Psoas muscle (tissue), 8 donors: ENCODE measurements around the gene AP2B1. TPM values are rescaled to one million over a fixed set of nuclear protein-coding genes. Genes with fewer than 3 reads are reported as not detected.

Source experiments
- ATAC-seq, 4 donors: fragments of 200-7000 bp; cut with Tn5 transposase; one replicate each; pipeline ENCODE4 v1.9.1; 2020; ENCODE audit warnings: moderate library complexity in 3 of 4, mild to moderate bottlenecking in 2 of 4
- DNase-seq, 2 donors: peaks; one replicate each; pipeline ENCODE4 v3.0.0-alpha.2; 2020
- H3K27ac ChIP-seq: fragments of 200-600 bp; one replicate; pipeline ENCODE4 v1.8.0; 2022
- H3K27me3 ChIP-seq, 3 donors: fragments of 200-600 bp in 1 of 3; one replicate each; pipeline versions ENCODE4 v1.6.1 to v1.8.0; 2013 to 2022; ENCODE audit warnings: low read length in 2 of 3, mild to moderate bottlenecking in 2 of 3, moderate library complexity in 1 of 3; ENCODE audit not compliant: insufficient read depth in 3 of 3
- H3K36me3 ChIP-seq, 2 donors: fragments of 200-600 bp in 1 of 2; one replicate each; pipeline versions ENCODE4 v1.6.1 to v1.8.0; 2013 to 2022; ENCODE audit warnings: low read depth in 1 of 2, mild to moderate bottlenecking in 1 of 2, moderate library complexity in 1 of 2; ENCODE audit not compliant: insufficient read depth in 1 of 2
- H3K4me1 ChIP-seq: fragments of 200-600 bp; one replicate; pipeline ENCODE4 v1.8.0; 2022
- H3K4me3 ChIP-seq: fragments of 200-600 bp; one replicate; pipeline ENCODE4 v1.8.0; 2022; ENCODE audit warnings: mild to moderate bottlenecking
- H3K9me3 ChIP-seq: fragments of 200-600 bp; one replicate; pipeline ENCODE4 v1.8.0; 2022
- WGBS, 3 donors: extraction: QIAGEN DNeasy Blood & Tissue Kit; methylation state at CpG; one replicate each; pipeline versions ENCODE4 v1.1.6 to v1.1.7; 2013; 5-methylcytosine and 5-hydroxymethylcytosine counted together
- intact Hi-C, 2 donors: fragments of 100-400 bp; cut with DNase I; formaldehyde crosslinking; loops; one replicate each; pipeline versions ENCODE4 v1.11.0 to v1.14.2; 2022
- polyA plus RNA-seq, 3 donors: library from polyadenylated mRNA; stranded (reverse); fragments of 200-250 nt; gene quantifications; one replicate each; pipeline ENCODE4 v1.2.3, GENCODE V29; 2013
- total RNA-seq, 4 donors: library from RNA; stranded (reverse); fragmentation: NEBNext Ultra II Directional in 2 of 4; extraction: Animal tissue kit (Norgen Biotek cat#: 25700) in 2 of 4; gene quantifications; one replicate each; pipeline versions ENCODE4 v1.2.1 to v1.2.4, GENCODE V29; 2021 to 2023
- TF ChIP-seq, protein P1 (sequence below): fragments of 200-600 bp; IDR thresholded peaks from one replicate; pipeline ENCODE4 v1.8.0; 2022; ENCODE audit warnings: antibody characterized with exemption
- donor health status: healthy with polysubstance abuse.
- donor health status: DM: no; HTN: no; CAD: no; lungs with moderate emphysema.
- donor health status: Bipolar disorder and iron deficiency.
- donor health status: healthy.
- donor health status: DM: yes; HTN: yes; CAD: no.
- donor health status: DM: no; HTN: no; CAD: no.
- donor health status: DM: no; HTN: no; CAD: no.
- donor health status: DM: yes; HTN: yes; CAD: no.

The AP2B1 gene
- total and polyA plus RNA-seq, 7 donors, result 20.0 to 92.4 (median 63.2) TPM

DNA sequence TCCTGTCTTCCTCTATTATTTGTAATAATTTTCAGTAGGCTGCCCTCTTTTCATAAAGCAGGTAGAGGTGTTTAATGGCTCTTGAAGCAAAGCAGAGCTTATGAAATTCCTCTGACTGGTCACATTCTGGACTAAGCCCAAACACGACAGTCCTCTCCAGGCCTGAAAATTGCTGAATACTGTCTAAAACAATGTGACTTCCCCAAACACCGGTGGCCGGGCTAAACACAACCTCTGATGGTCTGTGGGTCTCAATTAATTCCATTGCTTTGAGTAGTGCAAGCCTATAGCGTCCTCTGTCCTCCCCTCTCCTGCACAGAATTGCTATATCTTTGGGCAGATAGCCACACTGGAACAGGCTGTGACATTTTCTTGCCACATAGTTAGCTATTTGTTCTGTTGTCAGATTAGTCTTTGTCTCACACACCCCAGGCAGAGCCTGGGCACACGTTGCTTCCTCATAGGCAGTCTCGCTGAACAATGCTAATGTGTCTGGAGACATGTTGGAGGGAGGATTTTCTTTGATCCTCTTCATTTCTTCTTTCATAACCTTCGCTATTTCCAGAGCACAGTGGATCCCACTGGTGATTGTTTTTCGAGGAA, 38.8 kb upstream of the AP2B1 start:
- ATAC-seq (no peak), DNase-seq (no peak)
- TF ChIP-seq, protein P1, sequence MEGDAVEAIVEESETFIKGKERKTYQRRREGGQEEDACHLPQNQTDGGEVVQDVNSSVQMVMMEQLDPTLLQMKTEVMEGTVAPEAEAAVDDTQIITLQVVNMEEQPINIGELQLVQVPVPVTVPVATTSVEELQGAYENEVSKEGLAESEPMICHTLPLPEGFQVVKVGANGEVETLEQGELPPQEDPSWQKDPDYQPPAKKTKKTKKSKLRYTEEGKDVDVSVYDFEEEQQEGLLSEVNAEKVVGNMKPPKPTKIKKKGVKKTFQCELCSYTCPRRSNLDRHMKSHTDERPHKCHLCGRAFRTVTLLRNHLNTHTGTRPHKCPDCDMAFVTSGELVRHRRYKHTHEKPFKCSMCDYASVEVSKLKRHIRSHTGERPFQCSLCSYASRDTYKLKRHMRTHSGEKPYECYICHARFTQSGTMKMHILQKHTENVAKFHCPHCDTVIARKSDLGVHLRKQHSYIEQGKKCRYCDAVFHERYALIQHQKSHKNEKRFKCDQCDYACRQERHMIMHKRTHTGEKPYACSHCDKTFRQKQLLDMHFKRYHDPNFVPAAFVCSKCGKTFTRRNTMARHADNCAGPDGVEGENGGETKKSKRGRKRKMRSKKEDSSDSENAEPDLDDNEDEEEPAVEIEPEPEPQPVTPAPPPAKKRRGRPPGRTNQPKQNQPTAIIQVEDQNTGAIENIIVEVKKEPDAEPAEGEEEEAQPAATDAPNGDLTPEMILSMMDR, result no peak
- Histone ChIP-seq H3K27ac (no peak overlapping the region), H3K4me3 (no peak overlapping the region), H3K9me3 (no peaks in the 10 kb centered on the region), H3K27me3 (peaks cover 0 to 11% (median 0%) of the 10 kb centered on the region in 3 donors), H3K4me1 (no peaks in the 10 kb centered on the region), H3K36me3 (no peaks in the 10 kb centered on the region)
- intact Hi-C loops, result no loop called here
- 64 to 70% (median 65%) methylated on average over 8 of the region's 8 CpGs for WGBS, 3 donors

DNA sequence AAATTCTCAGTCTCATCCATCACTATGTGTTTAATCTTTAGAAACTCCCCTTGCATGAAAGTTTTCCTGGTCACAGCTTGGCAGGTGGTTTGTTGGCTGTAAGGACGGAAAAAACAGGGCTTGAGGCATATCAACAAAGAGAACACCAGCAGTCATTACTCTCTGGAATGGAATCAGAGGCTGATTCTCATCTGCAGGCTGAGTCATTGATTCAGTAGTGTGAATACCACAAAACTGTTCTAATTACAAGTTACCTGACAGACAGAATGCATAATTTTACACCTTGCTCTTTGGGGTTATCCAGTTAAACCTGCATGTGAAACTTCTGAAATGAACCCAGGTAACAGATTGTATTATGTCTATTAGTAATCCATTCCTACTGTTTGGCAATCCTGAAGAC, 38.1 kb upstream of the AP2B1 start:
- no peaks in the 10 kb centered on the region for H3K4me1 ChIP-seq
- WGBS, 3 donors, result 47 to 63% (median 50%) methylated on average over 1 of the region's 1 CpG
- H3K9me3 ChIP-seq, result no peaks in the 10 kb centered on the region
- intact Hi-C loops, result no loop called here
- no peak overlapping the region for H3K27ac ChIP-seq
- no peak for ATAC-seq
- TF ChIP-seq, protein P1, result no peak
- H3K27me3 ChIP-seq, result peaks cover 0 to 11% (median 0%) of the 10 kb centered on the region in 3 donors
- no peaks in the 10 kb centered on the region for H3K36me3 ChIP-seq
- DNase-seq, result no peak
- H3K4me3 ChIP-seq, result no peak overlapping the region

DNA sequence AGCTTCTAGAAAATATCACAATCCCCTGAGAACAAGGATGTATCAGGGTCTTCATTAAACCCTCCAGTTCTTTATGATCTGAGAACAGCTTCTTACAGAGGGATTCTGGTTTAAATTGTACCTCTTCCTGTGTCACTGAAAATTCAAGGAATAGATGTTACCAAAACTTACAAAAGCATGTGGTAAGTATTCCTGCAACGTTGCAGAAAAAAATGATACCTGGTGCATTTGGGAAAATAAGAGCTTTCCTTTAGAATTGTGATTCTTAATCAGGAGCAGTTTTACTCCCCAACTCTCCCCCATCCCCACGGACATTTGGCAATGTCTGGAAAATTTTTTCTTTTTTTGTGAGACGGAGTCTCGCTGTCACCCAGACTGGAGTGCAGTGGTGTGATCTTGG, 33.8 kb upstream of the AP2B1 start:
- WGBS, 3 donors, result 64 to 79% (median 66%) methylated on average over 4 of the region's 4 CpGs
- Histone ChIP-seq H3K4me1 (no peaks in the 10 kb centered on the region), H3K4me3 (no peak overlapping the region), H3K27ac (no peak overlapping the region), H3K9me3 (no peaks in the 10 kb centered on the region), H3K27me3 (peaks cover 0 to 11% (median 0%) of the 10 kb centered on the region in 3 donors), H3K36me3 (no peaks in the 10 kb centered on the region)
- TF ChIP-seq, protein P1, result no peak
- ATAC-seq, result no peak
- intact Hi-C loops, result no loop called here
- no peak for DNase-seq

DNA sequence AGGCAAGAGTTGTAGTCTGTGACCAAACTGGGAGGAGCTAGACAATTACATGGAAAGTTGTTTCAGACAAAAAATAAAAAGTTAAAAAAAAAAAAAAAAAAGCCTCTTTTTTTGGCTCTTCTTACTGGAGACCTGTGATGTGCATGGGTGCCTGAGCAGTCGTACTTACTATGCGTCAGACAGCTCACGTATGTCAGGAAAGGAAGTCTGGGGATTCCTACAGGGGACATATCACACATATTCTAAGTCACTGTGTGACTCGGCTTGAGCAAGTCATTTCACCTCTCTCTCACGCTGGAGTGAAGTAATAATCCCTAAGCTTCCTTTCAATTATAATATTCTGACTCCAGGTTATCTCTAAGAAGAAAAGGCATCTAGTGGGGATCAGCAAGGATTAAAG, 32.5 kb upstream of the AP2B1 start:
- H3K27me3 ChIP-seq, result peaks cover 0 to 11% (median 0%) of the 10 kb centered on the region in 3 donors
- DNase-seq (no peak), ATAC-seq (no peak)
- H3K4me1 ChIP-seq, result no peaks in the 10 kb centered on the region
- intact Hi-C loops, result no loop called here
- H3K9me3 ChIP-seq, result no peaks in the 10 kb centered on the region
- no peak overlapping the region for H3K27ac ChIP-seq
- no peaks in the 10 kb centered on the region for H3K36me3 ChIP-seq
- no peak overlapping the region for H3K4me3 ChIP-seq
- TF ChIP-seq, protein P1, result no peak
- WGBS, 3 donors, result 69 to 74% (median 71%) methylated on average over 5 of the region's 5 CpGs

GRCh38 chr17:35555691-35556090, 31.4 kb upstream of the AP2B1 start:
- no peaks in the 10 kb centered on the region for H3K9me3 ChIP-seq
- H3K4me3 ChIP-seq, result no peak overlapping the region
- intact Hi-C loops, result no loop called here
- TF ChIP-seq, protein P1, result peak; percentile 26
- no peak overlapping the region for H3K27ac ChIP-seq
- no peak for ATAC-seq
- no peaks in the 10 kb centered on the region for H3K36me3 ChIP-seq
- H3K27me3 ChIP-seq, result peaks cover 0 to 8% (median 0%) of the 10 kb centered on the region in 3 donors
- no peak for DNase-seq
- no peaks in the 10 kb centered on the region for H3K4me1 ChIP-seq
- WGBS, 3 donors, result 82 to 88% (median 84%) methylated on average over 5 of the region's 5 CpGs
